ENCODE measurements around the gene EIPR1. TPM values are rescaled to one million over a fixed set of nuclear protein-coding genes. Genes with fewer than 3 reads are reported as not detected.
"Not testable (repeated sequence)": the region's sequence is repeated elsewhere in the genome, so short reads cannot be mapped to it uniquely, and the experiment has no call there.

Gene EIPR1
- total RNA-seq, 1 donor from 2014 or later = 8.4 TPM

- intact Hi-C loops (cut with DNase I) = no loop called here
- no peak for ATAC-seq (ENCODE audit: poor library complexity)
- peak; percentile 22 for DNase-seq
Observed at GRCh38 chr2:3181416-3182010, 196.1 kb downstream of the EIPR1 start.

DNA sequence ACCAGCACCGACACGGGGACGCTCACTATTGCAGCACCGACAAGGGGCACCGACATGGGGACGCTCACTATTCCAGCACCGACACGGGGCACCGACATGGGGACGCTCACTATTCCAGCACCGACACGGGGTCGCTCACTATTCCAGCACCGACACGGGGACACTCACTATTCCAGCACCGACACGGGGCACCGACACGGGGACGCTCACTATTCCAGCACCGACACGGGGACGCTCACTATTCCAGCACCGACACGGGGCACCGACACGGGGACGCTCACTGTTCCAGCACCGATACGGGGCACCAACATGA is 196.8 kb downstream of the EIPR1 start:
- peak; percentile 44 for DNase-seq
- peak; percentile 35 for ATAC-seq (ENCODE audit: poor library complexity)
- intact Hi-C loops (cut with DNase I) = not testable (repeated sequence)

DNA sequence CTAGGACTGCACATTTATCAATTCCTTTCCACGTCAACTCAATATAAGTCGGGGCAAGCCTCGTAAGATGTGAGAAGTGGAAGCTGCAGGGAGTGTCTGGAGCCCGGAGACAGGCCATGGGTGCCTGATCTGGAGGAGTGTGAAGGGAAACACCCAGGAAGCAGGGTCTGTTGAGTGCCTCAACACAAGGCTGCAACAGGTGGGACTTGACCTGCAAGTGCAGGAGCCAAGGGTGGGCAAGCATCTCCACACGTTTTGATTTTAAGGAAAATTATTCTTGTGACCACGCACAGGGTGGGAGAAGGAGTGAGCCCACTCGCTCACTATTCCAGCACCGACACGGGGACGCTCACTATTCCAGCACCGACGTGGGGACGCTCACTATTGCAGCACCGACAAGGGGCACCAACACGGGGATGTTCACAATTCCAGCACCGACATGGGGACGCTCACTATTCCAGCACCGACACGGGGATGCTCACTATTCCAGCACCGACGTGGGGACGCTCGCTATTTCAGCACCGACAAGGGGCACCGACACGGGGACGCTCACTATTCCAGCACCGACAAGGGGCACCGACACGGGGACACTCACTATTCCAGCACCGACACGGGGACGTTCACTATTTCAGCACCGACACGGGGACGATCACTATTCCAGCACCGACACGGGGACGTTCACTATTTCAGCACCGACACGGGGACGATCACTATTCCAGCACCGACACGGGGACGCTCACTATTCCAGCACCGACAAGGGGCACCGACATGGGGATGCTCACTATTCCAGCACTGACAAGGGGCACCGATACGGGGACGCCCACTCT is 197.3 kb downstream of the EIPR1 start:
- no peak for DNase-seq
- intact Hi-C loops (cut with DNase I) = no loop called here
- ATAC-seq (ENCODE audit: poor library complexity) = peak; percentile 34

DNA sequence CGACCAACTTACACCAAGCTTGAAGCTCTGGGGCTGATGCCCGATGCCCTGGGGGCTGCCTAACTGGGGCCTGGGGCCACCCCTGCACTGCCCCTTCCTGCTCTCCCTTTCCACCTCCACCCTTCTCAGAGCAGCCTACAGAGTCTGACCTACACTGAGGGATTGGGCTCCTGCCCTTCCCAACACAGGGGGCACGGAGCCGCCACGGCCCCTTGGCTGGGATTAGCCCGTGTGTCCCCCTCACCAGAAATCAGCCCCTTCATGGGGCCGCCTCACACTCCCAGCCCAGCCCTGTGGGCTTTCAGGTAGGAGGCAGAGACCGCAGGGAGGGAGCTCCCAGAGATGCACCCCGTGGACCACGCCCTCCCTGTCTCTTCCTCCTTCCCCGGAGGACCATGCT is 198.0 kb downstream of the EIPR1 start:
- no peak for DNase-seq
- intact Hi-C loops (cut with DNase I) = no loop called here
- no peak for ATAC-seq (ENCODE audit: poor library complexity)

GRCh38 chr2:3179208-3179607 is 198.4 kb downstream of the EIPR1 start:
- intact Hi-C loops (cut with DNase I) = no loop called here
- DNase-seq (peak; percentile 22), ATAC-seq (ENCODE audit: poor library complexity) (no peak)

GRCh38 chr2:3178578-3179031 is 199.0 kb downstream of the EIPR1 start:
- intact Hi-C loops (cut with DNase I) = no loop called here
- peak; percentile 21 for DNase-seq

GRCh38 chr2:3177891-3178577 is 199.6 kb downstream of the EIPR1 start:
- no peak for ATAC-seq (ENCODE audit: poor library complexity)
- DNase-seq = peak; percentile 17
- intact Hi-C loops (cut with DNase I) = no loop called here

More at GRCh38 chr2:3178578-3179031, 199.0 kb downstream of the EIPR1 start:
- ATAC-seq (ENCODE audit: poor library complexity) = no peak

DNA sequence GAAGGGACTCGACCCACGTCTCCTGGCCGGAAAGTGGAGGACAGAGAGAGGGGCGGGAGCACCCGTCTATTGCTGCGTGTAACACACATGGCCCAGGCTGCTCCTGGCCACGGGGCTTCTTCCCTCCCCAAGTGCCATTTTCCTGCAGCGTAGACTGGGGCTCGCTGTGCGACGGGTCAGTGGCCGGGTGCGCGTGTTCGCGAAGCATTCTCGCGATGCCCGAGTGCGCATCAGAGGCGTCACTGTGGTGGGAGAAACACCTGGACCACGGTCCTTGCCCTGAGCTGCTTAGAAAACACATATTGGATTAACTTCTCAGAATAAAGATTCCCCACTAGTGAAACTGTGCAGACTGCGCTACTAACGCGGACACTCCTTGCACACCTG is 200.8 kb downstream of the EIPR1 start:
- ATAC-seq (ENCODE audit: poor library complexity) = no peak
- peak; percentile 28 for DNase-seq
- intact Hi-C loops (cut with DNase I) = no loop called here

GRCh38 chr2:3176071-3176868 is 201.3 kb downstream of the EIPR1 start:
- ATAC-seq (ENCODE audit: poor library complexity) = no peak
- intact Hi-C loops (cut with DNase I) = no loop called here
- peak; percentile 40 for DNase-seq

GRCh38 chr2:3175568-3175955 is 202.1 kb downstream of the EIPR1 start:
- no peak for ATAC-seq (ENCODE audit: poor library complexity)
- no peak for DNase-seq
- intact Hi-C loops (cut with DNase I) = no loop called here

- peak; percentile 31 for DNase-seq
- ATAC-seq (ENCODE audit: poor library complexity) = no peak
- intact Hi-C loops (cut with DNase I) = no loop called here
Observed at GRCh38 chr2:3174626-3175567, 202.7 kb downstream of the EIPR1 start.

GRCh38 chr2:3173031-3173430 is 204.6 kb downstream of the EIPR1 start:
- intact Hi-C loops (cut with DNase I) = no loop called here
- DNase-seq = peak; percentile 15
- no peak for ATAC-seq (ENCODE audit: poor library complexity)

DNA sequence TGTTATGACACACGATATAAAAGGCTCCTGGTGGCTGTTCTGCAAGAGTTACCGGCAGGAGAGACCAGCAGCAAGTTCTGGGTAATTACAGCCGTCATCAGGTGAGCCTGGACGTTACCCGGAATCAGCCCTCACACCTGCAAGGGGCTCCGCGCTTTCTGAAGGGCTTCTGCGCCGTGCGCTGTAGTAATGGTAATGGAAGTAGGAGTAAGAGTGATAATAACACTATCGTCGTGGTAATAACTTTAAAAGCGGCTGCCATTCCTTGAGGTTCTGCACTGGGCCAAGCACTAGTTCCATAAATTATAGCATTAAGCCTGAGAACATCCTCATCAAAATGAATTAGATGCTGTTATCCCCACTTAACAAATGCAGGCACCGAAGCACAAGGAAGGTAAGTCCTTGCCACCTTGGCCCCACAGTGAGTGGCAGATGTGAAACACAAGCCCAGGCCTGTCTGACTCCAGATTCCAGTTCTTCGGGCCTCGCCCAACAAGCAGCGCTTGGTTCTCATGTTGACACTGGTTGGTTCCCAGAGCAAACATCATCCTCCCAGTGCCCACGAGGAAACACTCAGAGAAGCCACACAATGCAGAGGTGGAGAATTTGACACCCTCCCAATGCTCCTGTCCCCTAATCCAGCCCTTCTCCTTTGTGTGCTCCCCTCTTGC is 205.2 kb downstream of the EIPR1 start:
- DNase-seq (no peak), ATAC-seq (ENCODE audit: poor library complexity) (no peak)
- intact Hi-C loops (cut with DNase I) = no loop called here

- peak; percentile 68 for ATAC-seq (ENCODE audit: poor library complexity)
- peak; percentile 11 for DNase-seq
- intact Hi-C loops (cut with DNase I) = no loop called here
Observed at GRCh38 chr2:3171564-3172264, 205.9 kb downstream of the EIPR1 start.

- intact Hi-C loops (cut with DNase I) = no loop called here
- ATAC-seq (ENCODE audit: poor library complexity) (no peak), DNase-seq (peak; percentile 30)
Observed at GRCh38 chr2:3170792-3171455, 206.7 kb downstream of the EIPR1 start.

- ATAC-seq (ENCODE audit: poor library complexity) (no peak), DNase-seq (peak; percentile 25)
- intact Hi-C loops (cut with DNase I) = no loop called here
Observed at GRCh38 chr2:3169106-3169870, 208.3 kb downstream of the EIPR1 start.

Data from Right ventricle myocardium superior (tissue), 1 donor.